Right ventricle myocardium inferior (tissue), 1 donor: Measurements from ENCODE around the gene XAB2. TPM values are rescaled to one million over a fixed set of nuclear protein-coding genes. Genes with fewer than 3 reads are reported as not detected.
"Not testable (repeated sequence)": the region's sequence is repeated elsewhere in the genome, so short reads cannot be mapped to it uniquely, and the experiment has no call there.

Experiments
- ATAC-seq: fragments of 200-7000 bp; cut with Tn5 transposase; one replicate; pipeline ENCODE4 v1.9.1; 2020; ENCODE audit warnings: mild to moderate bottlenecking, moderate library complexity
- DNase-seq: peaks from one replicate; pipeline ENCODE4 v3.0.0; 2021; ENCODE audit errors: missing footprints
- intact Hi-C: fragments of 100-400 bp; cut with DNase I; formaldehyde crosslinking; loops from one replicate; pipeline ENCODE4 v1.11.0; 2022
- total RNA-seq: library from RNA; stranded (reverse); fragmentation: NEBNext Ultra II Directional; extraction: Animal tissue kit (Norgen Biotek cat#: 25700); gene quantifications from one replicate; pipeline ENCODE4 v1.2.1, GENCODE V29; 2021
- donor health status: DM: no; HTN: yes; CAD: no; lungs with severe emphysema.

Gene XAB2
- total RNA-seq, 1 donor from 2014 or later, result 25.3 TPM

- intact Hi-C loops, result no loop called here
- DNase-seq (peak; percentile 20), ATAC-seq (no peak)
These were observed 25.1 kb upstream of the XAB2 start for GRCh38 chr19:7654401-7654800.

- peak; percentile 94 for DNase-seq
- intact Hi-C loops, result no loop called here
- peak; percentile 77 for ATAC-seq
These were observed 22.8 kb upstream of the XAB2 start for GRCh38 chr19:7652061-7652641.

GRCh38 chr19:7650148-7650547 lies 20.8 kb upstream of the XAB2 start:
- ATAC-seq (no peak), DNase-seq (no peak)
- intact Hi-C loops, result no loop called here

DNA sequence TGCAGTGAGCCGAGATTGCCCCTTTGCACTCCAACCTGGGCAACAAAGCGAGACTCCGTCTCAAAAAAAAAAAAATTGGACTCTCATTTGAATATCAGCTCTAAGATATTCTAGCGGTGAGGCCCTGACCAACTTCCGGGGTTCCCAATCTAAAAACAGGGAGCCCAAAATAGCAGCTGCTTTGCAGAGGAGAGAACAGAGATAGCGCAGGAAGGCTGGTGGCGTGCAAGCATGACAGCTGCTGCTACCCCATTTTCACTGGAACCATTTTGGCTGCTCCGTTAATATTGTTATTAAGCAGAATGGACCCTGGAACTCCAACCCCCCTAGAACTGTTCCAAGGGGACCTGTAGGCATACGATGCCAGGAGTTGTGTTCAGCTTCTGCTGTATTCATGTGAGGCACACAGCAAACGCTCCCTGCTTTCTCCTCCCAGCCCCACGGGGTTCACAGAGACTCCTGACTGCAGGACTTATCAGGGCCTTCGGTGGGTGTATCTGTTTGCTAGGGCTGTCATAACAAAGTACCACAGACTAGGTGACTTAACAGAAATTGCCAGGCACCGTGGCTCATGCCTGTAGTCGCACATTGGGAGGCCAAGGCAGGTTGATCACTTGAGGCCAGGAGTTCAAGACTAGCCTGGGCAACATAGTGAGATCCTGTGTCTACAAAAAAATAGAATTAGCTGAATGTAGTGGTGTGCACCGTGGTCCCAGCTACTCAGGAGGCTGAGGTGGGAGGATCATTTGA lies 19.1 kb upstream of the XAB2 start:
- DNase-seq, result peak; percentile 31
- intact Hi-C loops, result no loop called here
- no peak for ATAC-seq

DNA sequence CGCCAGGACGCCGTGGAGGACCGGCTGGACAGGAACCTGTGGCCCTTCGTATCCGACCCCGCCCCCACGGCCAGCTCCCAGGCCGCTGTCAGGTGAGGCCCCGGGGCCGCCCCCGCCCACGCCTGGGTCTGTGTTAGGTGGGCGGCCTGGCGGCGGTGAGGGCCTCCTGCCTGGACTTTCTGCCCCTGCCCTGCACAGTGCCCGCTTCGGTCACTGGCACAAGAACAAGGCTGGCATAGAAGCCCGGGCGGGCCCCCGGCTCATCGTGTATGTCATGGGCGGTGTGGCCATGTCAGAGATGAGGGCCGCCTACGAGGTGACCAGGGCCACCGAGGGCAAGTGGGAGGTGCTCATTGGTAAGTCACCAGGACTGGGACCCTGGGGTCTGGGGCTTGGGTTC lies 17.8 kb upstream of the XAB2 start:
- intact Hi-C loops, result no loop called here
- ATAC-seq, result no peak
- DNase-seq, result peak; percentile 64

DNA sequence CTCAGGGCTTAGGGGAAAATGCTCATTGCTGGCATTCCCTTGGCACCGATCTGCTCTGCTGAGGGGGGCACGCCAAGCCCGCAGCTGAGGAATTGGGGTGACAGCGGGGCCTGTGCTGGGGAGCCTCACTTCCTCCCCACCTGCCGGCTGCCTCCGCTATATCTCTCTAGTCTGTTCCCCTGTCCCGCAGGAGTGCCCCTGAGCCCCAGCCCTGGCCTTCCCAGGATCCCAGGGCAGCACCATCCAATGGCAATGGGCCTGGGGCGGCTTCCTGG lies 17.0 kb upstream of the XAB2 start:
- intact Hi-C loops, result no loop called here
- DNase-seq, result no peak
- no peak for ATAC-seq

- DNase-seq (no peak), ATAC-seq (no peak)
- intact Hi-C loops, result no loop called here
These were observed 16.5 kb upstream of the XAB2 start for GRCh38 chr19:7645656-7646425.

GRCh38 chr19:7645163-7645562 lies 15.8 kb upstream of the XAB2 start:
- intact Hi-C loops, result no loop called here
- no peak for DNase-seq
- ATAC-seq, result no peak

GRCh38 chr19:7644550-7644877 lies 15.2 kb upstream of the XAB2 start:
- ATAC-seq (no peak), DNase-seq (peak; percentile 30)
- intact Hi-C loops, result no loop called here

DNA sequence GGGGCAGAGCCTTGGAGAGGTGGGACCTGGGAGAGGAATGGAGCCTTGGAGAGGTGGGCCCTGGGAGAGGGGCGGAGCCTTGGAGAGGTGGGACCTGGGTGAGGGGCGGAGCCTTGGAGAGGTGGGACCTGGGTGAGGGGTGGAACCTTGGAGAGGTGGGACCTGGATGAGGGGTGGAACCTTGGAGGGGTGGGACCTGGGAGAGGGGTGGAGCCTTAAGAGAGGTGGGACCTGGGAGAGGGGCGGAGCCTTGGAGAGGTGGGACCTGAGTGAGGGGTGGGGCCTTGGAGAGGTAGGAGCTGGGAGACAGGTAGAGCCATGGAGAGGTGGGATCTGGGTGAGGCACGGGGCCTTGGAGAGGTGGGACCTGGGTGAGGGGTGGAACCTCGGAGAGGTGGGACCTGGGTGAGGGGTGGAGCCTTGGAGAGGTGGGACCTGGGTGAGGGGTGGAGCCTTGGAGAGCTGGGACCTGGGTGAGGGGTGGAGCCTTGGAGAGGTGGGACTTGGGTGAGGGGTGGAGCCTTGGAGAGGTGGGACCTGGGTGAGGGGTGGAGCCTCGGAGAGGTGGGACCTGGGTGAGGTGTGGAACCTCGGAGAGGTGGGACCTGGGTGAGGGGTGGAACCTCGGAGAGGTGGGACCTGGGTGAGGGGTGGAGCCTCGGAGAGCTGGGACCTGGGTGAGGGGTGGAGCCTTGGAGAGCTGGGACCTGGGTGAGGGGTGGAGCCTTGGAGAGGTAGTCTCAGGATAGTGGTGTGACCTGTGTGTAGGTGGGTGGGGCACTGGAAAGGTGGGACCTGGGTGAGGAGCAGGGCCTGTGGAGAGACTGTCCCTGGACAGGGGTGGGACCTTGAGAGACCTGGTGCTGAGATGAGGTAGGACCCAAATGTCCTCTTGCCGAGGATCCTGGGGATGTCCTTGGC lies 14.5 kb upstream of the XAB2 start:
- peak; percentile 20 for DNase-seq
- ATAC-seq, intact Hi-C loops: not testable (repeated sequence)

- DNase-seq (peak; percentile 39), ATAC-seq (no peak)
- intact Hi-C loops, result no loop called here
These were observed 13.7 kb upstream of the XAB2 start for GRCh38 chr19:7643031-7643415.

GRCh38 chr19:7642295-7643030 lies 13.1 kb upstream of the XAB2 start:
- intact Hi-C loops, result no loop called here
- ATAC-seq, result no peak
- peak; percentile 17 for DNase-seq

GRCh38 chr19:7641290-7642276 lies 12.2 kb upstream of the XAB2 start:
- no peak for ATAC-seq

GRCh38 chr19:7640803-7641202 lies 11.5 kb upstream of the XAB2 start:
- ATAC-seq, result no peak
- no peak for DNase-seq
- intact Hi-C loops, result no loop called here

More at GRCh38 chr19:7641290-7642276, 12.2 kb upstream of the XAB2 start:
- no peak for DNase-seq
- intact Hi-C loops, result no loop called here

GRCh38 chr19:7639863-7640348 lies 10.6 kb upstream of the XAB2 start:
- DNase-seq (no peak), ATAC-seq (no peak)
- intact Hi-C loops, result no loop called here

- intact Hi-C loops, result no loop called here
- no peak for DNase-seq
- no peak for ATAC-seq
These were observed 9.6 kb upstream of the XAB2 start for GRCh38 chr19:7638802-7639465.
